Astrocyte of the cerebellum (primary cell): ENCODE measurements around the gene NELFA.
A peak's percentile ranks its signal among the peaks of the same experiment; 100 is the strongest.

Experiments
- DNase-seq: peaks from one replicate; pipeline ENCODE4 v3.0.0-alpha.2; 2011; ENCODE audit warnings: low read depth
- H3K4me3 ChIP-seq: 2 replicates; pipeline ENCODE4 v1.5.1; 2011; ENCODE audit warnings: mild to moderate bottlenecking, low read depth, low read length, moderate library complexity
- in situ Hi-C: cut with HindIII; loops from 2 replicates; pipeline ENCODE4 v1.10.0; 2017; ENCODE audit warnings: low sequenced_read_pairs
- TF ChIP-seq, protein P1 (sequence below): IDR thresholded peaks from 2 replicates; pipeline ENCODE4 v1.5.1; 2012; ENCODE audit warnings: low read length, low read depth, moderate library complexity, mild to moderate bottlenecking; ENCODE audit errors: missing control alignments

Gene NELFA

DNA sequence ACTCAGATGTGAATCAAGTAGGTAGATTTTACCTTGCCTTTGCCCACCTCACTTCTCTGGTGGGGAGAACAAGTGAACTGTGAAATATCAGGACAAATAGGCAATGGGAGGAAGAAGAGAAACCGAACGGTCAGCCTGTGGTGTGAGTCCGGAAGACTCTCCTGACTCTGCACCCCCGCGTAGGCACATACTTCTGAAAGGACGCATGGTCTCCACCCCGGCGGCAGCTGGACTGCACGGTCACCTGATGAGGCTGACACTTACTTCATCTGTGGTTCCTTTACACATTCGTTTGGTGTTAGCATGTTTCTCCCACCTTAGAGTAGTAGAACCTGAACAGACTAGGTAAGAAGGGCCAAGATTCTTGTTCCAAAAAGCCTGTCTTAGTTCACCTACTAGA, 58.4 kb downstream of the NELFA start:
- no peak overlapping the region for H3K4me3 ChIP-seq
- in situ Hi-C loops, result loop anchor here (10.0 kb wide), 1 partner anchor 54 kb away; the partner anchor contains the start of gene NELFA
- no peak for DNase-seq
- TF ChIP-seq, protein P1, sequence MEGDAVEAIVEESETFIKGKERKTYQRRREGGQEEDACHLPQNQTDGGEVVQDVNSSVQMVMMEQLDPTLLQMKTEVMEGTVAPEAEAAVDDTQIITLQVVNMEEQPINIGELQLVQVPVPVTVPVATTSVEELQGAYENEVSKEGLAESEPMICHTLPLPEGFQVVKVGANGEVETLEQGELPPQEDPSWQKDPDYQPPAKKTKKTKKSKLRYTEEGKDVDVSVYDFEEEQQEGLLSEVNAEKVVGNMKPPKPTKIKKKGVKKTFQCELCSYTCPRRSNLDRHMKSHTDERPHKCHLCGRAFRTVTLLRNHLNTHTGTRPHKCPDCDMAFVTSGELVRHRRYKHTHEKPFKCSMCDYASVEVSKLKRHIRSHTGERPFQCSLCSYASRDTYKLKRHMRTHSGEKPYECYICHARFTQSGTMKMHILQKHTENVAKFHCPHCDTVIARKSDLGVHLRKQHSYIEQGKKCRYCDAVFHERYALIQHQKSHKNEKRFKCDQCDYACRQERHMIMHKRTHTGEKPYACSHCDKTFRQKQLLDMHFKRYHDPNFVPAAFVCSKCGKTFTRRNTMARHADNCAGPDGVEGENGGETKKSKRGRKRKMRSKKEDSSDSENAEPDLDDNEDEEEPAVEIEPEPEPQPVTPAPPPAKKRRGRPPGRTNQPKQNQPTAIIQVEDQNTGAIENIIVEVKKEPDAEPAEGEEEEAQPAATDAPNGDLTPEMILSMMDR, result no peak

DNA sequence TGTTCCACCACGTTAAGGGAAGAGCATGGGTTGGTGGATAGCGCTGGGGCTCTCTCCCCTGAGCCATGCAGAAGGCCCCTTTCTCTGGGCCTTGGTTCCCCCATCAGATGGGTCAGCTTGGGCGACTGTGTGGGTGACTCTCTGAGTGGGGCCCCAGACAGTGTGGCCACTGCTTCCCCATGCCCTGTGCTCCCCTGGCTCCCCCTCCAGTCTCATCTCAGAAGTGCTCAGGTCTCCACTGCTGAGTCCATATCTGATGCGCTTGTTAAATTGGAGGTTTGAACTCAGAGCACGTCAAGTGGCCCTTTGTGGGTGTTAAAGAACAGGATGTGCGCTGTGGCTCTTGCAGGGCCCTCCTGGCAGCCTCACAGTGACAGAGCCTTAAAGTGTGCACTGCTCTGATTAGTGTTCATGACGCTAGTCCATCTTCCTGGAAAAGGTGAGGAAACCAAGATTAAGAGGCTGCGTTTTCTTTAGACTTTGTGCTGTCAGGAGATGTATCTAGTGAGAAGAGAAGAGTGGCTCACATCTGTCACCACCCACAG, 59.8 kb downstream of the NELFA start:
- in situ Hi-C loops, result no loop called here
- no peak overlapping the region for H3K4me3 ChIP-seq
- no peak for DNase-seq
- TF ChIP-seq, protein P1, result peak; percentile 10

DNA sequence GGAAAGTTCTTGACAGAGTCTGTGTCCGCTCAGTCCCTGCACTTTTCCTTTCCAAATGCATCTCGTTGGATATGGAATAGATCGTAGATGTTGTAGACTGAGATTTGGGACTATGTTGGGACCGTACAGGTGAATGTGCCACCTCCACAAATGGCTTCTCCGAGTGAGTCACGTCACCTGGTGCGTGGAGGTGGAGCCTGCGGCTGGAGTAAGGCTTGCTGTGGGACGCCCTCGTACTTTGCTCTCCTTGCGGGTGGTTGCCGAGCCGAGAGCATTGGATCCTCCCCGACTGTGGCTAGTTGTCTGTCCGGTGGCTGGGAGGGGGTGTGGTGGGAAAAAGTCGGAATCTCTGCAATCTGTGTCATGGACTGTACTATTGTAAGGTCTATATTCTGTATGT, 60.5 kb downstream of the NELFA start:
- in situ Hi-C loops, result no loop called here
- TF ChIP-seq, protein P1, result no peak
- H3K4me3 ChIP-seq, result no peak overlapping the region
- DNase-seq, result no peak

DNA sequence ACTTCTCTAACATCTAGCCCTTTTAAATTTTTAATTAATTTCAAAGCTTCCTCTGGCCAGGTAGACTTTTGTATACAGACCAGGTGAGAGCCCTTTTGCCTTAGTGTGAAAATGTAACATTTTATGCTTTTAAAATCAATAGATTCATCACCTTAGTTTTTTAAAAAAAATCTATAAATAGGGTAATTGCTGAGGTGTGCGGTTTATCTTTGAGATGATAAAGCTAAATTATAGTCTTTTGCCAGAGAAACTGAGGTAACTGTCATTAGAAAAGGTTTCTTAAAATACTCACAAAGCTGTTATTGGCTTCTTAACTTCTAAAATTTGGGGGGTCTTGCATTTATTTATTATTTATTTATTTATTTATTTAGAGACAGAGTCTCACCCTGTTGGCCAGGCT, 62.9 kb downstream of the NELFA start:
- H3K4me3 ChIP-seq, result no peak overlapping the region
- TF ChIP-seq, protein P1, result no peak
- in situ Hi-C loops, result no loop called here
- DNase-seq, result no peak

DNA sequence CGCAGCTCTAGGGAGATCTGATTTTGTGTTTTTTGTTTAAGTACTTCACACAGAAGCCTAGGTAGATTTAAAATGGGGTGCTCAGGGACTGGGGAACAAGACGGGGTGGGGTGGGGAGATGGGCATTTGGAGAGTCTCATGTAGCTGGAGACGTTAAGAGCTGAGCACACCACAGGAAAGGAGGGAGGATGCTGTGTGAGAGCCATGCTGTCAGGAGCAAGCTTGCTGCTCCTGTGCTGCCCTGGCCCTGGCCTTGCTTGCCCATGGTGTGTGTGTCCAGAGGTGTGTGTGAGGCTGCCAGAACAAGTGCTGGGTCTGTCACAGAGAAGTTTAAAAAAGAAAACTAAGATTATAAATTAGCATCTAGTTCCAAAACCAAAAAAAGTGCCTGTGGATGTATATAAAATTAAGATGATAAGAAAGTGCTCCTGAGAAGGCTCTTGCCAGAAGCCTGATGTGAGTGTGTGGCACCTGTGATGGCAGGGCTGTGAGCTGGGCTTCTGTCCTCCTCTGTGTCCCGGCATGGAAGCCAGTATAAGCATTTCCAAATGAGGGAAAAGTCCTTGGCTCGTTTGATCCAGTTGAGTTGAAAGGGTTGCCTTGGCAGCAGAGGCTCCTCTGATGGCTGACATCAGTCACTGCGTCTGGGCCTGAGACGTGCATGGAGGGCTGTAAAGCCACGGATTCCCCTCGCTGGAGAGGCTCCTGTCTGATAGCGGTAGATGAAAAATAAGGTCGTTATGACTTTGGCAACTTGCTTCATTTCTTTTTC, 63.5 kb downstream of the NELFA start:
- no peak for DNase-seq
- in situ Hi-C loops, result no loop called here
- TF ChIP-seq, protein P1, result no peak
- no peak overlapping the region for H3K4me3 ChIP-seq

DNA sequence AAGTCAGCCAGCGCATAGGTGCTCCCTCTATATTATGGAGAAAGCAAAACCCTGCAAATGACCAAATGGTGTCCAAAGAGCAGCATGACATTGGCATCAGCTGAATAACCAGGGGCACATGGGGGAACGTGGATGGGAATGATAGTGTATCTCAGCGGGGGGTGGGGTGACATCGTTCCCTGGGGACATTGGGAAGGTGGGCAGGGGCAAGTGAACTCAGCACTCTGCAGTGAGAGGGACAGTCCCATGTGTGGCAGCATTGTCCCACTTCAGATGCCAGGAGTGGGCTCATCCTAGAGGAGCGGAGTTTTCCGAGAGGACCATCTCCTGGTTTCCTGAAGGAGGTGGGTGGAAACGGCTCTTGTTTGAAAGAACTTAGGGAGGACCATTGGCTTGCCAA, 64.8 kb downstream of the NELFA start:
- no peak for DNase-seq
- no peak overlapping the region for H3K4me3 ChIP-seq
- TF ChIP-seq, protein P1, result no peak
- in situ Hi-C loops, result no loop called here
